Fibroblast of mammary gland (primary cell): ENCODE results near the gene ESAM.

ENCODE experiments used
- DNase-seq: peaks from one replicate; pipeline ENCODE4 v3.0.0-alpha.2; 2010; ENCODE audit warnings: low read depth
- H3K4me3 ChIP-seq: 2 replicates; pipeline ENCODE4 v1.5.1; 2011; ENCODE audit warnings: low read depth, mild to moderate bottlenecking, low read length, moderate library complexity; ENCODE audit not compliant: control insufficient read depth
- TF ChIP-seq, protein P1 (sequence below): conservative IDR thresholded peaks from 2 replicates; pipeline ENCODE4 v1.5.1; 2011; ENCODE audit warnings: low read depth, low read length, inconsistent platforms; ENCODE audit not compliant: control insufficient read depth, insufficient read depth

The ESAM gene

GRCh38 chr11:124747406-124748099, 14.5 kb downstream of the ESAM start:
- no peak overlapping the region for H3K4me3 ChIP-seq

DNA sequence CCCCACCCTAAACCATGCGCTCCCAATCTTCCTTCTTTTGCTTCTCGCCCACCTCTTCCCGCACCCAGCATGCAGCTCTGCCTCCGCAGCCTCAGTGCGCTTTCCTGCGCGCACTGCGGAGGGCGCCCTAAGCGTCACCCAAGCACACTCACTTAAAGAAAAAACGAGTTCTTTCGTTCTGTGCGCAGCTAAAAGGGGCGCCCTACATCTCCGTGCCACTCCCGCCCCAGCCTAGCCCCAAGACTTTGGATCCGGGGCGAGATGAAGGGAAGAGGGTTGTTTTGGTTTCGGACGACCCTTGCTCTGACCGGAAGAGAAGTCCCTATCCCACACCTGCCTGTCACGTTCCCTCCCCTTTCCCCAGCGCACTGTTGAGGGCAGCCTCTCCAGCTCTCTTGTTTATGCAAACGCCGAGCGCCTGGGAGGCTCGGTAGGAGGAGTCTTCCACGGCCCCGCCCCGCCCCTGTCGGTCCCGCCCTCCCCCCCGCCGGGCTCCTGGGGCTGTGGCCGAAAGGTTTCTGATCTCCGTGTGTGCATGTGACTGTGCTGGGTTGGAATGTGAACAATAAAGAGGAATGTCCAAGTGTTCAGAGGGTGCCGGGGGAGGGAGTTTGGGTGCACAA, 15.4 kb downstream of the ESAM start:
- TF ChIP-seq, protein P1, sequence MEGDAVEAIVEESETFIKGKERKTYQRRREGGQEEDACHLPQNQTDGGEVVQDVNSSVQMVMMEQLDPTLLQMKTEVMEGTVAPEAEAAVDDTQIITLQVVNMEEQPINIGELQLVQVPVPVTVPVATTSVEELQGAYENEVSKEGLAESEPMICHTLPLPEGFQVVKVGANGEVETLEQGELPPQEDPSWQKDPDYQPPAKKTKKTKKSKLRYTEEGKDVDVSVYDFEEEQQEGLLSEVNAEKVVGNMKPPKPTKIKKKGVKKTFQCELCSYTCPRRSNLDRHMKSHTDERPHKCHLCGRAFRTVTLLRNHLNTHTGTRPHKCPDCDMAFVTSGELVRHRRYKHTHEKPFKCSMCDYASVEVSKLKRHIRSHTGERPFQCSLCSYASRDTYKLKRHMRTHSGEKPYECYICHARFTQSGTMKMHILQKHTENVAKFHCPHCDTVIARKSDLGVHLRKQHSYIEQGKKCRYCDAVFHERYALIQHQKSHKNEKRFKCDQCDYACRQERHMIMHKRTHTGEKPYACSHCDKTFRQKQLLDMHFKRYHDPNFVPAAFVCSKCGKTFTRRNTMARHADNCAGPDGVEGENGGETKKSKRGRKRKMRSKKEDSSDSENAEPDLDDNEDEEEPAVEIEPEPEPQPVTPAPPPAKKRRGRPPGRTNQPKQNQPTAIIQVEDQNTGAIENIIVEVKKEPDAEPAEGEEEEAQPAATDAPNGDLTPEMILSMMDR, result peak; percentile 39
- H3K4me3 ChIP-seq, result peak overlapping the region; percentile 50
- peak; percentile 41 for DNase-seq

More at GRCh38 chr11:124747406-124748099, 14.5 kb downstream of the ESAM start:
- DNase-seq, result no peak
- TF ChIP-seq, protein P1, result no peak

DNA sequence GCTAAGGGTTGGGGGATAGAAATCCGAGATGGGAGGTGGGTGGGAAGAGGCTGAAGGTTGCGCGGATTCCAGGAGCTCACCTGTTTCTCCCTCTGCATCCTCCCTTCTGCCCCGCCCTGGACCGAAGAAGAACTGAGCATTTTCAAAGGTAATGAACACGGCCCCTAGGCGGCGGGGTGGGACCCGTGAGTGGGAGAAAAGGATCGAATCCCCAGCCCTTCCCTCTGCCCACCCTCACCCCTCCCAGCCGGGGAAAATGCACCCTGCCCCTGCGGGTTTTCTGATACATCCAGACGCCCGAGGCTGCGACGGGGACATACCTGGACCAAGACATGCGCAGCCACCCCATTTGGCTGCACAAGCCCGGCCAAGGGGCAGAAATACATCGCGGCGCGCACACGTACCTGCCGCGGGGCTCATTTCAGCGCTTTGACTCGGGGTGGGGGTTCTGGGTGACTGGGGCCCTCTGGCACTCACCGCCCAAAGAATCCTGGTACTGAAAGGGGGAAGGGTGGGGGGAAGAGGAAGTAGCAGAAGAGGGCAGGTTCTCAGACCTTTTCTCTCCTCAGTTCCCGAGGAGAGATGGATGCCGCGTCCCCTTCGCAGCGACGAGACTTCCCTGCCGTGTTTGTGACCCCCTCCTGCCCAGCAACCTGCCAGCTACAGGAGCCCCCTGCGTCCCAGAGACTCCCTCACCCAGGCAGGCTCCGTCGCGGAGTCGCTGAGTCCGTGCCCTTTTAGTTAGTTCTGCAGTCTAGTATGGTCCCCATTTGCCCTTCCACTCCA, 16.1 kb downstream of the ESAM start:
- no peak for DNase-seq
- peak overlapping the region; percentile 50 for H3K4me3 ChIP-seq
- TF ChIP-seq, protein P1, result peak; percentile 8

- DNase-seq, result no peak
- TF ChIP-seq, protein P1, result no peak
- H3K4me3 ChIP-seq, result no peak overlapping the region
These were observed 16.7 kb downstream of the ESAM start for GRCh38 chr11:124745270-124745834.

DNA sequence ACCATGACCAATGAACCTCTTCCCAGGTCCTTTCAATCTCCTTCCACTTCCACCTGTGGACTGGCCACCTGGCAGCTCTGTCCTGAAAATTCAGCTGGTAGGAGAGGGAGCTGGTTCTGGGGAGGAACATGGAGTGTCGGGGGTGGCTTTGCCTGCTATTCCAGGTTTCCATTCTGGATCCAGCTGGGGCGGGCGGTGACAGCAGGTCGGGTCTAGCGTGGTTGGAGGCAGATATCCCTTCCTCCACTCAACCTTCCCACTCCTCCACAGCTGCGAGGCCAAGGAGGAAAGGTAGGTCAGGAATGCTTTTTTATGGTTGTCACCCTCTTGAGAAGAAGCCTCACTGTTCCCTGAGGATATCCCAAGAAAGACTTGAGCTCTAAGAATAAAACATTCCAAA, 19.0 kb downstream of the ESAM start:
- no peak overlapping the region for H3K4me3 ChIP-seq
- no peak for DNase-seq
- TF ChIP-seq, protein P1, result no peak

DNA sequence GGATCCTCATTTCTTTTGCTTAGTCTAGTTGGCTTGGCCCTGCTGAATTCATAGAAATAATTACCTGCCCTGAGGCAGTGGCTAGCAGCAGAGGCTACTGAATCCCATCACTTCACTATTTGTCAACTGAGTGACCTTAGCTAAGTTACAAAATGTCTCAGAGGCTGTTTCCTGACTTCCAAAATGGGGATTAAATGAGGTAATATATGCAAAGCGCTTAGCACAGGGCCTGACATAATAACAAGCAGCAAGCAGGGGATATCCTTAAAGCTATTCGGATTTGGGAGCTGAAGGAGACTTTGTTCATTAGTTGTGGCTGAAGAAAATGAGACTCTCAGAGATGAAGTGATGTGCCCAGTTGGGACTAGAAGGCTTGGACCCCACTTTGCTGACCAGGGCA, 19.5 kb downstream of the ESAM start:
- no peak for DNase-seq
- TF ChIP-seq, protein P1, result no peak
- H3K4me3 ChIP-seq, result no peak overlapping the region
